ENCODE results near the gene LRRC3.

DNA sequence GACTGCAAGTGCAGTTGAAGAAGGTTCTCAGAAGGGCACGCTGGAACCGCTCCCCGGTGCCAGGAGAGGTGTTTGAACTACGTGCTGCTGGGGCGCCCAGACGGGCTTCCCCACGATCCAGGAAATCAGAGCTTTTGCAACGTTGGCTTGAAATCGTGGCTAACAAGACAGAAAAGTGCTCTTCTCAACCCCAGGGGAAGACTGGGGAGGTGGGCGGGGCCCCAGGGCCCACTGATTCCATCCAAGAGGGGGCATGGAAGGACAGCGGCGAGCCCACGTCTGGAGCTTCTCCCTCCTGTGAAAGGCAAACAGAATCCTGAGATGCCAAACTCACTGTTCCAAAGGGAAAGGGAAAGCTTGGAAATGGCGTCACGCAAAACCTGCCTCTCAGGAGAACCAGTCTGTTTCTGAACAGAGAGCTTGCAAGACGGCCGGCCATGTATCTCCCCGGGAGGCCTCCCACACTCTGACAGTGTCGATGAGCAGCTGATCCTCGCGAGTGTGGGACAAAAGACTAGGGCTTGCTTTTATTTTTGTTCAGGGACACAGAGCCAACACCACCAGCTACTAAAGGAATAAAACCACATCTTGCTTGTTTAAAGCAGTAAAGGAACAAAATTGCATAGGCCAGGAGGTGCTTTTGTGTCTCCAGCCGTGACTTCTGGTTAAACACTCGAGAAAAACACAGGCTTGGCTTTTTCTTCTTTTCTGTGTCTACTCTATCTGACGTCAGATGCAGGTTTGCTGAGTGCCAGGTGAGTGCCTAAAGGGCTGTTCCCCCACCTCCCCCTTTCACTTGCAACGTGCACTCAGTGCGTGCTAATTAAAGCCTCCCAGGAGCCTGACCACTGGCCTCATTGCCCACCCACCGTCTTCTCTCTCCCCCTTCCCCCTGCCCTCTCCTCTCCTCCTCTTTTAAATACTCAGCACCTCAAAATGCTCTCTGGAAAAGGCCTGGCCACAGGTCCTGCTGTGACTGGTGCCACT, 41.5 kb downstream of the LRRC3 start:
- TF ChIP-seq EP300 (IDR thresholded peaks at IDR 0.05; ENCODE audit: borderline replicate concordance) (no peak), CREB1 (IDR thresholded peaks at IDR 0.05; ENCODE audit: low read depth) (no peak), EGR1 (IDR thresholded peaks at IDR 0.05) (no peak), USF1 (IDR thresholded peaks at IDR 0.05) (no peak), FOXM1 (IDR thresholded peaks at IDR 0.05; ENCODE audit: borderline replicate concordance, low read depth) (no peak), REST (IDR thresholded peaks at IDR 0.05; ENCODE audit: low read depth) (no peak), TAF1 (IDR thresholded peaks at IDR 0.05; ENCODE audit: low read depth) (no peak), CEBPB (IDR thresholded peaks at IDR 0.05) (no peak)
